Skeletal muscle cell (primary cell): ENCODE results near the gene TSC22D3.
A peak's percentile ranks its signal among the peaks of the same experiment; 100 is the strongest.
"Not testable (repeated sequence)": the region's sequence is repeated elsewhere in the genome, so short reads cannot be mapped to it uniquely, and the experiment has no call there.

Experiments
- DNase-seq: peaks from one replicate; pipeline ENCODE4 v3.0.0-alpha.2; 2010; ENCODE audit warnings: low read depth
- H3K4me3 ChIP-seq: 2 replicates; pipeline ENCODE4 v1.5.1; 2011; ENCODE audit warnings: low read depth, mild to moderate bottlenecking, control low read depth, low read length, moderate library complexity

The TSC22D3 gene

GRCh38 chrX:107699616-107700015 is 76.0 kb downstream of the TSC22D3 start:
- no peak for DNase-seq
- no peak overlapping the region for H3K4me3 ChIP-seq

- DNase-seq: peak; percentile 63
- no peak overlapping the region for H3K4me3 ChIP-seq
These were observed 84.6 kb downstream of the TSC22D3 start for GRCh38 chrX:107691024-107691448.

- H3K4me3 ChIP-seq: no peak overlapping the region
- no peak for DNase-seq
These were observed 88.1 kb downstream of the TSC22D3 start for GRCh38 chrX:107687445-107687844.

- no peak overlapping the region for H3K4me3 ChIP-seq
- no peak for DNase-seq
These were observed 88.8 kb downstream of the TSC22D3 start for GRCh38 chrX:107686792-107687191.

GRCh38 chrX:107686026-107686425 is 89.6 kb downstream of the TSC22D3 start:
- DNase-seq: no peak
- no peak overlapping the region for H3K4me3 ChIP-seq

- DNase-seq, H3K4me3 ChIP-seq: not testable (repeated sequence)
These were observed 90.0 kb downstream of the TSC22D3 start for GRCh38 chrX:107685586-107685985.

- DNase-seq: peak; percentile 73
- no peak overlapping the region for H3K4me3 ChIP-seq
These were observed 90.6 kb downstream of the TSC22D3 start for GRCh38 chrX:107684956-107685385.

GRCh38 chrX:107683931-107684330 is 91.7 kb downstream of the TSC22D3 start:
- no peak for DNase-seq
- no peak overlapping the region for H3K4me3 ChIP-seq

- peak; percentile 61 for DNase-seq
- no peak overlapping the region for H3K4me3 ChIP-seq
These were observed 92.3 kb downstream of the TSC22D3 start for GRCh38 chrX:107683124-107683895.

GRCh38 chrX:107682256-107682655 is 93.3 kb downstream of the TSC22D3 start:
- no peak for DNase-seq
- H3K4me3 ChIP-seq: no peak overlapping the region

GRCh38 chrX:107678957-107679740 is 96.4 kb downstream of the TSC22D3 start:
- no peak overlapping the region for H3K4me3 ChIP-seq
- DNase-seq: peak; percentile 88

GRCh38 chrX:107677909-107678308 is 97.7 kb downstream of the TSC22D3 start:
- DNase-seq: no peak
- no peak overlapping the region for H3K4me3 ChIP-seq

GRCh38 chrX:107677501-107677901 is 98.1 kb downstream of the TSC22D3 start:
- no peak for DNase-seq
- H3K4me3 ChIP-seq: peak overlapping the region; percentile 13

GRCh38 chrX:107676559-107677378 is 98.8 kb downstream of the TSC22D3 start:
- DNase-seq: peak; percentile 96

GRCh38 chrX:107675823-107676555 is 99.6 kb downstream of the TSC22D3 start:
- H3K4me3 ChIP-seq: peak overlapping the region; percentile 60
- DNase-seq: no peak

More at GRCh38 chrX:107676559-107677378, 98.8 kb downstream of the TSC22D3 start:
- H3K4me3 ChIP-seq: peak overlapping the region; percentile 60

- H3K4me3 ChIP-seq: peak overlapping the region; percentile 60
- DNase-seq: no peak
These were observed 100.3 kb downstream of the TSC22D3 start for GRCh38 chrX:107675365-107675654.

- H3K4me3 ChIP-seq: peak overlapping the region; percentile 60
- DNase-seq: peak; percentile 85
These were observed 100.9 kb downstream of the TSC22D3 start for GRCh38 chrX:107674480-107675364.

GRCh38 chrX:107673933-107674479 is 101.6 kb downstream of the TSC22D3 start:
- peak overlapping the region; percentile 60 for H3K4me3 ChIP-seq
- peak; percentile 93 for DNase-seq
